GM21619 (cell line): ENCODE results near the gene SNX9.
"Not testable (repeated sequence)": the region's sequence is repeated elsewhere in the genome, so short reads cannot be mapped to it uniquely, and the experiment has no call there.

ENCODE experiments used
- ATAC-seq: cut with Tn5 transposase; IDR thresholded peaks from one replicate; pipeline ENCODE4 v1.9.1; 2021; ENCODE audit not compliant: unreplicated experiment

The SNX9 gene

GRCh38 chr6:157946865-157947532 lies 124.0 kb downstream of the SNX9 start:
- no peak for ATAC-seq

GRCh38 chr6:157950899-157951298 lies 127.9 kb downstream of the SNX9 start:
- ATAC-seq: not testable (repeated sequence)

GRCh38 chr6:157951828-157952227 lies 128.8 kb downstream of the SNX9 start:
- no peak for ATAC-seq

- no peak for ATAC-seq
Measured at GRCh38 chr6:157952861-157953351, 129.9 kb downstream of the SNX9 start.

- ATAC-seq: no peak
Measured at GRCh38 chr6:157953580-157954091, 130.6 kb downstream of the SNX9 start.

- ATAC-seq: no peak
Measured at GRCh38 chr6:157954150-157955117, 131.4 kb downstream of the SNX9 start.

- no peak for ATAC-seq
Measured at GRCh38 chr6:157955675-157956074, 132.6 kb downstream of the SNX9 start.

- no peak for ATAC-seq
Measured at GRCh38 chr6:157956171-157956730, 133.2 kb downstream of the SNX9 start.

GRCh38 chr6:157959451-157960227 lies 136.6 kb downstream of the SNX9 start:
- ATAC-seq: no peak

- no peak for ATAC-seq
Measured at GRCh38 chr6:157961153-157961831, 138.2 kb downstream of the SNX9 start.

- ATAC-seq: no peak
Measured at GRCh38 chr6:157961832-157962575, 139.0 kb downstream of the SNX9 start.

GRCh38 chr6:157962601-157963302 lies 139.7 kb downstream of the SNX9 start:
- ATAC-seq: no peak

- no peak for ATAC-seq
Measured at GRCh38 chr6:157964100-157964499, 141.1 kb downstream of the SNX9 start.

- no peak for ATAC-seq
Measured at GRCh38 chr6:157965387-157965786, 142.3 kb downstream of the SNX9 start.

- no peak for ATAC-seq
Measured at GRCh38 chr6:157966589-157966977, 143.5 kb downstream of the SNX9 start.

- ATAC-seq: no peak
Measured at GRCh38 chr6:157967020-157967419, 144.0 kb downstream of the SNX9 start.

- no peak for ATAC-seq
Measured at GRCh38 chr6:157967486-157967885, 144.4 kb downstream of the SNX9 start.

GRCh38 chr6:157972177-157972576 lies 149.1 kb downstream of the SNX9 start:
- not testable (repeated sequence) for ATAC-seq
